GM19463 (cell line): ENCODE results near the gene ZNF462.

ENCODE experiments used
- ATAC-seq: cut with Tn5 transposase; IDR thresholded peaks from one replicate; pipeline ENCODE4 v1.9.1; 2021; ENCODE audit warnings: mild to moderate bottlenecking, moderate library complexity; ENCODE audit not compliant: unreplicated experiment

Gene ZNF462

DNA sequence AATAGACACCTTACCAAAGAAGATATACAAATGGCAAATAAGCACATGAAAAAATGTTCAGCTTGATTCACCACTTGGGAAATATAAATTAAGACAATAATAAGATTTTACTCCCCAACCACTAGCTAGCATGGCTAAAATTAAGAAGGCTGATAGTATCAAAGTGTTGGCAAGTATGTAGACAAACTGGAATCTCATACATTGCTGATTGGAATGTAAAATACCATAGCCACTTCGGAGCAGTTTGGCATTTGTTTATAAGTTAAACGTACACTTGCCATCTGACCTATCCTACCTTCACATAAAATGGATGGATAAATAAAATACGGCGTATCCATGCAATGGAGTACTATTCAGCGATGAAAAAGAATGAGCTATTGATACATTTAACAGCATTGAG lies 129.2 kb downstream of the ZNF462 start:
- no peak for ATAC-seq

DNA sequence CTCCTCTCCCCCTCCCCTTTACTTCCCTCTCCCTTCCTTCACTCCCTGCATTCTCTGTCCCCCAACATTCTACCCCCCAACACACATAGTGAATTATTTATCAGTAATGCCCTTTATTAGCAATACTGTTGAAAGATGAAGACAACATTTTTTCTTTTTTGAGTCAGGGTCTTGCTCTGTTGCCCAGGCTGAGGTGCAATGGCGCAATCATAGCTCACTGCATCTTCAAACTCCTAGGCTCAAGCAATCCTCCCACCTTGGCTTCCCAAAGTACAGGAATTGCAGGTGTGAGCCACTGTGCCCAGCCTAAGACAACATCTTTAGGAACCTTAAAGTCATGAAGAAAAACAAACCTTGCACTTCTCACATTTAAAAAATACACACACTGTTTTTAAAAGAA lies 130.6 kb downstream of the ZNF462 start:
- ATAC-seq: no peak

- no peak for ATAC-seq
Observed at GRCh38 chr9:106994463-106994862, 131.5 kb downstream of the ZNF462 start.

DNA sequence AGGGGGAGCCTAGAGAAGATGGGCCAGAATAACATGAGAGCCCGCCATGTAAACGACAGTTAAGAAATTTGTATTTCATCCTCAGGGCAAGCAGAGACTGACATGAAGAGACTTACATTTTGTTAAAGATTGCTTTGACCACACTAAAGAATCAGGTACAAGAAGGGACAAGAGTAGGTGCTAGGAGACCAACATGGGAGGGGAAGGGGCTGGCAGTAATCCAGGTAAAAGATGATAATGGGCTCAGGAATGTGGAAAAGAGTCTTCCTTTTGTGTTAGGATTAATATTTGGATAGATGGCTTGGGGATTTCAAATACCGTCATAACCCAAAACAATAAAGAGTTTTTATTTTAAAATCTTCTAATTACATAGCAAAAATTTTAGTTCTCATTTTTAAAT lies 137.3 kb downstream of the ZNF462 start:
- ATAC-seq: no peak

DNA sequence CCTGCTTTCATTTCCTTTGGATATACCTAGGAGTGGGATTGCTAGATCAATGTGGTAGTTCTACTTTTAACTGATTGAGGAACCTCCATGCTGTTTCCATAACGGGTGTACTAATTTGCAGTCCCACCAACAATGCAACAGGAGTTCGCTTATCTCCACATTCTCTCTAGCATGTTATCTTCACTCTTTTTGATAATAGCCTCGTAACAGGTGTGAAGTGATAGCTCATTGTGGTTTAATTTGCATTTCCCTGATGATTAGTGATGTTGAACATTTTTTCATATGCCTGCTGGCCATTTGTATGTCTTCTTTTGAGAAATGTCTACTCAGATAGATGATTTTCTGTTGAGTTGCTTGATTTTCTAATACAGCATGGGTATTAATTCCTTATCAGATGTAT lies 142.2 kb downstream of the ZNF462 start:
- ATAC-seq: no peak

DNA sequence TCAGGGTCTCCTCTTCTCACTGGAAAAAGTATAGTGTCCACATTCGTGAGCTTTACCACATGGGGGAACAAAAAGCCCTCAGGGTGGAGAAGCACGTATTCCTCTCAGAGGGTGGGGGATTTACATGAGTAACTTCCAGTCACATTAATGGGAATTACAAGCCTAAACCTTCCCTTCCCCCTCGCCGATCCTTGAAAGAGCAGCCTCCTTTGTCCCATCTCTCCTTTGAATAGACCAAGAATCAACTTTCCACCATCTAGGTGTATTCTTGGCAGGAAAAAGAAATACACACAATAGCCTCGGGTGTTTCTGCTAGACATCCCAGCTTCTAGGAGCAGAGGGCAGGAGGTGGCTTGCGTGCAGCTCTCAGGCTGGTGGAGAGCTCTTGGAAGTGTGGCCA lies 144.4 kb downstream of the ZNF462 start:
- ATAC-seq: no peak

GRCh38 chr9:107008011-107008410 lies 145.0 kb downstream of the ZNF462 start:
- ATAC-seq: no peak

DNA sequence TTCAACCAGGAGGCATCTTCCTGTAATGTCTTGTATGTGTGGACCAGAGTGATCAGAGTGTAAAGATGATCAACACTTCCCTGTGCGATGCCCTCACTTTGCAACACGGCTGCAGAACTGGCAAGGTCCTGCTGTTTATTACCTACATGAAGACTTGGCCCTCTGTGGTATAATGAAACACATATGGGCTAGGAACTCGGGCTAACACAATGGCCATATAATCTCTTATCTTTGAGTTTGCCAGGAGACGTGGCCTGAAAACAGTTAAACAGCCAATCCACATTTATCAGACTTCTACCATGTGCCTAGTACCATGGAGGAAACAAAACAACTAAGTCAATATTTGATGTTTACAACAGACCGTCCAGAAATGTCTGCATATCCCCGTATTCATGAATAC lies 145.5 kb downstream of the ZNF462 start:
- ATAC-seq: no peak

DNA sequence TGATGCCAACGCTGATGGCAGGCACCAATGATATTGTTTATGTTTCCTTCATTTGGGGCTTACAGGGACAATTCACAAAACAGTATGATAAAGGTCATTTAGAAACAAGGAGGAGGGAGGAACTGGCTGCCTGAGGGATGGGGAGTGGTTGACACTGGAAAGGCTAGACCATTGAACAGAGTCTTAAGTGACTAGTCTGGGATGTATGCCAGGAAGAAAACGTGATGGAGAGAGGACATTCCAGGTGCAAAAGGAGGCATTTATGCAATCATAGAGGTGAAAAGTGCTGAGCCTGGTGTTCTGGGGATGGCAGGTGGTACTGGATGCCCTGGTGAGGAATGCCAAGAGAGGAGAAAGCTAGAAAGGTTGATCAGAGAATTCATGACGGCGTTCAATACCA lies 153.4 kb downstream of the ZNF462 start:
- no peak for ATAC-seq

DNA sequence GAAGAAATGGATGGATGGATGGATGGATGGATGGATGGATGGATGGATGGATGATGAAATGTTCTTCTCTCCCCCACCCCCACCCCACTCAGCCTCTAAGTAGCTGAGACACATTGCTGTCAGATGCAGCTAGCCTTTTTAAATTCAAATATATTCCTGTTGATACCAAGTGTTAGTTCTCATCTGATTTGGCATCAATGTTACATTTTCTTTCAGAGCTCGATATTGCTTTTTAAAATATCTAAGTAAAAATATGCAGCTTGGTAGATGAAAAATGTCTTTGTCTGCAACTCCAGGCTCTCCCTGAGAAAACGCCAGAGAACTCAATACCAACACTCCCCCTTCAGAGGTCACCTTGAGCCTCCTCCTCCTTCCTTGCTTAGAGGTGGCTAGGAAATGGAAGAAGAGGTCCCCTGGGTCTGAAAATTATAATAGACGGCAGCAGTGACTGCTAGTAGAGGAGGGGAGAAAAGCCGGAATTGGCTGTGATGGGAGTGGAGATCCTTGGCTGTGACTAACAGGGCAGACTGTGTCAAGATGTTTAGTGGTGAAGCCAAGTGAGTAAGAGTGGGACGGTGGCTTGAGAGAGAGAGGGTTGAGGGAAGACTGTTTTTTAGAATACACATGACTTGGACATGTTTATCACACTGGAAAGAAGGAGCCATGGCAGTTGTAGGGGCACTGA lies 156.0 kb downstream of the ZNF462 start:
- no peak for ATAC-seq

DNA sequence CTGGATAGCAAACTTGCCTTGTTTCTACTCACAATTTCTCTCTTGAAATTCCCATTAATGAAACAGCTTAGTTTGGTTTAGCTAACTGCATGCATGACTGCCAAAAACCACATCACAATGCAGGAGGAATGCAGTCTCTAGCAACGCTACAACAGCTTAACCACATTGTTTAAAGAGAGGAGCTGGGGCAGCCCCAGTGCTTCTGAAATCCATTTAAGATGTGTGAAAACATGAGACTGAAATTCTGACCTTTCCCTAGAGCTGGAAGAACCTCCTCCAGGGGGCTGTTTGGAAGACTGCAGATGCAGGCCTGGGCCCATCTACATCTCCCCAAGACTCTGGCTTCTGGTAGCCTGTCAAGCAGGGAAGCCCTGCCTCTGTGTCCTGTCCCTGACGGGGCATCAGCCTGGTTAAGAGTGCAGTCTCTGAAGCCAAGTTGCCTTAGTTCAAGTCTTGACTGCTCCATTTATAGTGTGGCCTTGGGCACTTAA lies 157.1 kb downstream of the ZNF462 start:
- no peak for ATAC-seq

DNA sequence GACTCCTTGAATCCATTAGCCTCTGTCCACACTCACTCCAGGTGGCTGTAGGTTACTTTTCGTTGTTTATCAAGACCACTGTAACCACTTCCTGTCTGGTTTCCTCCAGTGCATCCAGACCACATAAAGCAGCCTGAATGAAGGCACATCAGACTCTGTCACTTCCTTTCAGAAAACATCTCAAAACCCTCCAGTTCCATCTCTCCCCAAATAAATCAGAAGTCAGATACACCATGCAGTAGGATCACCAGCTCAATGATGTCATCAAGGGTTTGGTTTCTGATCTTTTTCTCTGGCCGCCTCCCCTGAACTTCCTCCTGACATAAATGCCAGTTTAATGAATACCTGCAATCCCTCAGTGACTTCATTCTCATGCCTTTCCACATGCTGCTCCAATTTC lies 161.2 kb downstream of the ZNF462 start:
- peak; percentile 87 for ATAC-seq

DNA sequence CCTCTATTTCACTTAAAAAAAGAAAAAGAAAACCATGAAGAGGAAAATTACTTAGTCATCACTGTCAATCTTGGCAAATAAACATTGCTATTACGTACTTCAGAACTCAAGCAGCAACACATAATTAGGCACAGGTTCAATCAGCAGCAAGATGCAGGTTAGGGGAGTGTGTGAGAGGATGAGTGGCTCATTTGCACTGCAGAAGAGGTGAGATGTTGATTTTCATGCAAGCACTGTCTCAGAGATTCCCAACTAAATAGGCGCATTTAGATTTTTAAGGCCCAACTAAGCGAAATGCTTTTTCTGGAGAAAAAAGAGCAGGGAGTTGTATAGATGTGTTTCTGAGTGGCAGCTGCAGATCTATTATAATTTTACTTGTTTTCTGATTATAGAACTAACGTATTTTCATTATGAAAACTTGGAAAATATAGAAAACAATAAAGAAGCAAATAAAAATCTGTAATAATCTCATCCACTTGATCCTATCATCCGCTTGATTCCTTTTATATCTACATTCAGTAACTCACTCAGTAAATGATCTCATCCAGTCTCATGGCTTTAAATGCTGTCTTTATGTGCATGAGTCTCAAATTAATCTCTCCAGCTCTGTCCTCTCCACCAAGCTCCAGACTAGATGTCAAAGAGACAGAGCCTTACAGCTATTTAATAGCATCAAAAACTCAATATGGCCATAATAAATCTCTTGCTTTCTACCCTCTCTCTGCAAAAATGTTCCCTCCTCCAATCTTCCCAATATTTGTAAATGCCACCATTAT lies 162.5 kb downstream of the ZNF462 start:
- ATAC-seq: no peak

DNA sequence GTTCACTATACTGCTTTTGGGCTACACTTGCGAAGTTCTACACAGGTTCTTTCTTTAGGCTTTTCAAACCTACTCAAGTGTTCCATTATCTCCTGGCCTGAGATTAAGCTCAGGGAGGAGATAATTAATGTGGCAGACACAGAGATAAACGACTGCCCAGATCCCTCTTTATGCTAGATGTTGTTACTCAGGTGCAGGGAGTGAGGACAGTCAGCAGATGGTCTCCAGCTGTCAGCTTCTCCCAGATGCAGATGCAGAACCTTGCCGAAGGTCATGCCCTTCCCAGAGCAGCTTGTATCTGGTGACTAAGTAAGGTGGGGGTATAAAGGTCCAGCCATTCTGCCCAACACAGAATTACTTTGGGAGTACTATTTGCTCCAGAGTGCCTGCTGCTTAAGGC lies 166.2 kb downstream of the ZNF462 start:
- no peak for ATAC-seq

- ATAC-seq: no peak
Observed at GRCh38 chr9:107033966-107034365, 171.0 kb downstream of the ZNF462 start.

- ATAC-seq: no peak
Observed at GRCh38 chr9:107034831-107035230, 171.9 kb downstream of the ZNF462 start.

GRCh38 chr9:107036367-107036766 lies 173.4 kb downstream of the ZNF462 start:
- ATAC-seq: no peak

DNA sequence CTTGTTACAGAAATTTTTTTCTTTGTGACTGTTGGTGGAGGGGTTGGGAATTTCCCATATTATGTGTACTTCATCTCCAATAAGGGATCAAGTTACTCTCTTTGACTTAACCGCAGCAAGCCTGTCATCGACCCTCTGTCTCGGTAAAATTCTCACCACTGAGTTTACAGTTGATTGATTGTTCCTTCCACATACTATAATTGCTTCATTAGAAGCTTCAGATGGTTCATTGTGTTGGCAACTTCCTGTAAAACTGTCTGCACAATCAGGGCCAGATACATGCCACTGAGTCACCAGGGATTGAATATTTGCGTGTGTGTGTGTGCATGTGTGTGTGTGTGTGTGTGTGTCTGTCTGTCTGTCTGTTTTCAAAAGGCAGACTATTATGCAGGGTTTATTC lies 176.6 kb downstream of the ZNF462 start:
- ATAC-seq: no peak

DNA sequence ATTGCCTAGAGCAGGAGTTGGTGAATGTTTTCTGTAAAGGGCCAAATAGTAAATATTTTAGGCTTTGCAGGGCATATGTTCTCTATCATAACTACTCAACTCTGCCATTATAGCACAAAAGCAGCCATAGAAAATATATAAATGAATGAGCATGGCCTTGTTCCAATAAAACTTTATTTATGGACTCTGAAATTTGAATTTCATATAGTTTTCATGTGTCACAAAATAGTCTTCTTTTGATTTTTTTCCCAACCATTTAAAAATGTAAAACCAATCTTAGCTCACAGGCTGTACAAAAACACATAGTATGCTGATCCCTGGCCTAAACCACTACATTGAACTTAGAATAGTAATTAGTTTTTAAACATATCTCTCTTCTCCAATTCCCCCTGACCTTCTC lies 179.6 kb downstream of the ZNF462 start:
- ATAC-seq: no peak

DNA sequence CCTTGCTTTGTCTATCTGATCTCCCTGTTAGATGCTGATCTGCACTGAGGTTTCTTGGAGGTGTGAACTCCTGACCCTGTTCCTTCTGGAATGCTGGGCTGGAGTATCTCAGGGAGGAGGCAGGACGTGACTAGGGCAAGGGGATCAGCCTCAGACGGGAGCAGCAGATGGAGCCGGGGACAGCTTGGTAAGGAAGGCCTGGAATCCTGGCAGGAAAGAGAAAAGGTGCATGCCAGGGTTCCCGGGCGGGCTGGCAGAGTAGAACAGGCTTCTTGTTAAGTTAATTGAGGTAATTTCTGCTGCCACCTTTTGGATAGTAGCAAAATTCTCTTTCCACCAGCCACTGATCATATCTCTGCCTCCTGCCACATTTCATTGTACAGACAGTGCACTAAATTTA lies 180.9 kb downstream of the ZNF462 start:
- ATAC-seq: no peak

- ATAC-seq: no peak
Observed at GRCh38 chr9:107044872-107045271, 181.9 kb downstream of the ZNF462 start.

DNA sequence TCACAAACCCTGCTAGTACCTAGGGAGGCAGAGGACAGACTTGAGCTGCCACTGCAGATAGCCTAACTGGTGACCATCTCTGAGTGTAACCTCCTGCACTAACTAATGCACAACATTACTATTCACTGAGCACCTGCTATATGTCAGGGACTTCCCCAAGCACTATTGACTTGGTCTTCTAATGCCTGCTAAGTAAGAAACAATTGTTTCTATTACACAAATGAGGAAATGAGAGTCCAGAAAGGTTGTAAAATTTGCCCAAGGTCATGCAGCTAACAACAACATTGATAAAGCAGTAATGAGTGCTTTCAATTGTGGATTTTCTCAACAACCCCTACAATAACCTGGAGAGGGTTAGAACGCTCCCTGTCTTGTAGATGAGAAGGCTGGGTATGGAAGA lies 183.7 kb downstream of the ZNF462 start:
- ATAC-seq: peak; percentile 94
